GM15510 (cell line): ENCODE data around the gene KCNQ1.

Experiments used
- POLR2A ChIP-seq: IDR thresholded peaks from 3 replicates; pipeline ENCODE4 v1.6.1; 2011; ENCODE audit warnings: borderline replicate concordance; ENCODE audit not compliant: insufficient read length; ENCODE audit errors: extremely low read depth

The KCNQ1 gene

DNA sequence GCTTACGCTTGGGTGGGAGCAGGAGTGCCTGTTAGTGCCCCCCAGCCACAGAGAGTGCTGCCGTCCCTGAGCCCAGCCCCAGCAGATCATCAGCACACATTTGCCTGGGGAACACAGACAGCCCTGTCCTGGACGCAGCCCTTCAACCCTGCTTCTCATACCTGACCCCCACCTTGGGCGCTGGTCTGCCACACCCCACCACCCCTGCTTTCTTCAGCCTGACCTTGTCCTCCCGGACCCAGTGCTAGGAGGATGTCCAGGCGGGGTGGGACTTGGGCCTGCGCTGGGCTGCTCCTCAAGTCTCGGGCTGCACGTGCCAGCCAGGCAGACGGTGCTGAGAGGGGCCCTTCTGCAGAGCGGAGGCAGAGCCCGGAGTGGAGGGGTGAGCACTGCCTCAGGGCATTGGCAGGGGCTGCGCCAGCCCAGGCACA is 135.8 kb downstream of the KCNQ1 start:
- no peak for TF ChIP-seq POLR2A

DNA sequence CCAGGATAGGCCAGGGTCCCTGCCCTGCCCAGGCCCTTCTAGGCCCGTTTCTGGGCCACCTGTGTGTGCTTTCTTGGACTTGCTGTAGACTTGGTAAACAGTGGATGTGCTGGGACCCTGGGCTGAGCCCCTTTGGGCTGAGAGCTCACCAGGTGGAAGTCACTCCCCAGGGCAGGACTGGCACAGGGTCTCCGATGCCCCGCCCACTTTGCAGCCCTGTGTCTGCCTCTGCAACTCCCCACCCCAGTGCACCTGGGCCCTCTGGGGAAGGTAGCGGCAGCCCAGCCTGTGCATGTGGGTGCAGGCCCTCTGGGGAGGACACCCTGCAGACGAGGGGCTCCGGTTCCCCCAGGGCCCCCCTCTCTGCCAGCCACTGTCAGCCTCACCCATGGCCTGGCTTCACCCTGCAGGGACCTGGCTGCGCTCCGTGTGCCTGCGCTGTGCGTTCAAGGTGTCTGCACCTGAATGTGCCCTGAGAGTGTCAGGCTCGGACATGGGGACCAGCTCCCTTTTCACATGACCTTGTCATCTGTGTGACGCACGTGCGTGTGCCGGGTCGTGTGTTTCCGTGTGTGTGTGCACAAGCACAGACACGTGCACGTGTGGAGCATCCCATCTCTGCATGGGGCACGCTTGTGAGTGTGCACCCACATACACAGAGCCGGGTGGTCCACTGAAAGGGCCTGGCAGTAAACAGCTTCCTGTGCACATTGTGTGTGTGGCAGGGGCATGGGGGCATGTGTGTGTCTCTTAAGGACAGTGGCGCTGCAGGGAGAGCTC is 136.5 kb downstream of the KCNQ1 start:
- TF ChIP-seq POLR2A, result no peak

DNA sequence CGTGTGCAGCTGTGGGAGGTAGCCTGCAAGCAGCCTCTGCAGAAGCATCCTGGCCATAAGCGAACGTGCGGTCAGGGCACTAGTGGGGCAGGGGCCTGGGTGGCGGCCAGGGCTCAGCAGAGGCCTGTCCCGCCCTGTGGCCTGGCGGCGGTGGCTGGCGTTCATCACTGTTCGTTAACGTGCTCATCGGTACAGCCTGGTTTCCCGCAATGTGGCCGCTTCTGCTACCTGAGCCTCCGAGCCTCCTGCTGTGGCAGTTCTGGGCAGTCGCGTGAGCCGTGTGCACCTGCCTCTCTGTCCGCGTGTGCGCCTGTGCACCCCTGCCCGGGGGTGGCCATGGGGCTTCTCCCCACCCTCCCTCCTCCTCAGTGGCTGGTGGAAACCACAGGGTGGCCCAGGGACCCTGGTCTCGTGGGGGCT is 137.1 kb downstream of the KCNQ1 start:
- TF ChIP-seq POLR2A, result no peak

DNA sequence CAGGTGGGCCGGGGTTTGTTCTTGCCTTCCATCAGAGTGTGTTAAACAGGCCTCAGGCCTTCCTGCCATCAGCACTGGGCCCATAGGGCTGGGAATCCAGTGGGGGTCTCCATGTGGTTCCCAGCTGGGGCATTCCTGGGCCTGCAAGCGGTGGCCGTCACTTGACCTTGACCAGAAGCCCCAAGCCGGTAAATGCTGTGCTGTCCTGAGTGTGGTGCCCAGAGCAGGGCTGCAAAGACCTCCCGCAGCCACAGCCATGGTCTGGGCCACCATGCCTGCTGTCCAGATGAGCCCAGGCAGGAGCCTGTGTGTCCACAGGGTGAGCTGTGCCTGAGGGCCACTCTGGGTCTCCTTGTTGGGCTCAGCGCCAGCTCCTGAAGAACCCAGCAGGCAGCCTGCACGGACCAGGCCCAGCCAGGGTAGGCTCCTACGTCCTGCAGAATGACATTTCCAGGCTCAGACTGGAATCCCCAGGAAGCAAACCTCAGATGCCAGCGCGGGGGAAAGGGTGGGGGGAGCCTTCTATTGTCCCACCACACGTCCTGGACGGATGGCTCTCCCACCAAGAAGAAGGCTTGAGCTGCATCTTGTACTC is 137.6 kb downstream of the KCNQ1 start:
- TF ChIP-seq POLR2A, result no peak

DNA sequence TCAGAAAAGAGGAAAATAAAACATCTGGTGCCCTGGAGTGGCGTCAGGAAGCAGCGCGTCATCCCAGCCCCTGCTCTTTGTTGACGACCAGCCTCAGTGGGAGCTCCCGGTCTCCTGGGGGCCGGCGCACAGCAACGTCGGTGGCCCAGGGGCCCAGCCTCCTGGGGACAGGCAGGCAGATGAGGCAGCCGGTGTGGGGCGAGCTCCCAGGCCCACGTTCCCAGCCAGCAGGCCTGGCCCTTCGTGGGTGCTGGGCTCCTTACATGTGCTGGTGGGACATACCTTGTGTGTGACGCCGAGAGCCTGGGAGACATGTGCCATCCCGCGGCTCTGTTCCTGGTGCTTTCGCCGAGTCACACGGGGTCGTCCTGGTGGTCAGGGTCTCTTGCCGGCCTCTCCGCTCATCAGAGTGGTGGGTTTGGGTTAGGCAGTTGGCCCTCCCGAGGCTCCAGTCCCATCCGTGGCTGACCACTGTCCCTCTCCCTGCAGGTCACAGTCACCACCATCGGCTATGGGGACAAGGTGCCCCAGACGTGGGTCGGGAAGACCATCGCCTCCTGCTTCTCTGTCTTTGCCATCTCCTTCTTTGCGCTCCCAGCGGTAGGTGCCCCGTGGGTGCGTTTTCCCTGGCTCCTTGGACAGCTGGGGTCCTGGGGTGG is 138.3 kb downstream of the KCNQ1 start:
- no peak for TF ChIP-seq POLR2A

DNA sequence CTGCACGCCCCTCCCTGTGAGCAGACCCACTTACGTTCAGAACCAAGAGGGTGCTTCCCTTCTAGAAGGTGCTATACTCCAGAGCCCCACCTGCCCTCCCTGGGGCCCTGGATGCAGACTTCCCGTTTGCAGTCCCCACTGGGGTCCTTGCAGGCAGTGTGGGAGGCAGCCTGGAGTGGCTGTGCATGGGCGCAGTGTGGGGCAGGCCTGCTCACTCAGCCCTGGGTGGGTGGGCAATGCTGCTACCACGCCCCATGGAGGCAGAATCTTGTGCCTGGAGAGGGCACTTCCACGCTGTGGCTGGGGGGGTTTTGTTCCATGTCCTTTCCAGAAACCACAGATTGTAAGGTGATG is 138.8 kb downstream of the KCNQ1 start:
- no peak for TF ChIP-seq POLR2A

DNA sequence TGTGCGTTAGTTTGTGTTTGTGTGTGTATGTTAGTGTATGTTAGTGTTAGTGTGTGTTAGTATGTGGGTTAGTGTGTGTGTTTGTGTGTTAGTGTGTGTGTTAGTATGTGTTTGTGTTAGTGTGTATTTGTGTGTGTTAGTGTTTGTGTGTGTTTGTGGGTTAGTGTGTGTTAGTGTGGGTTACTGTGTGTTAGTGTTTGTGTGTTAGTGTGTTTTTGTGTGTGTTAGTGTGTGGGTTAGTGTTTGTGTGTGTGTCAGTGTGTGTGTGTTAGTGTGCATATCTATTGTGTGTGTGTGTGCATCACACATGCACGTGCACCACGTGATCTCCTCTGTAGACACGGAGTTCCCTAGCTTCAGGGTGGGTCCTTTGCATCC is 139.6 kb downstream of the KCNQ1 start:
- no peak for TF ChIP-seq POLR2A

DNA sequence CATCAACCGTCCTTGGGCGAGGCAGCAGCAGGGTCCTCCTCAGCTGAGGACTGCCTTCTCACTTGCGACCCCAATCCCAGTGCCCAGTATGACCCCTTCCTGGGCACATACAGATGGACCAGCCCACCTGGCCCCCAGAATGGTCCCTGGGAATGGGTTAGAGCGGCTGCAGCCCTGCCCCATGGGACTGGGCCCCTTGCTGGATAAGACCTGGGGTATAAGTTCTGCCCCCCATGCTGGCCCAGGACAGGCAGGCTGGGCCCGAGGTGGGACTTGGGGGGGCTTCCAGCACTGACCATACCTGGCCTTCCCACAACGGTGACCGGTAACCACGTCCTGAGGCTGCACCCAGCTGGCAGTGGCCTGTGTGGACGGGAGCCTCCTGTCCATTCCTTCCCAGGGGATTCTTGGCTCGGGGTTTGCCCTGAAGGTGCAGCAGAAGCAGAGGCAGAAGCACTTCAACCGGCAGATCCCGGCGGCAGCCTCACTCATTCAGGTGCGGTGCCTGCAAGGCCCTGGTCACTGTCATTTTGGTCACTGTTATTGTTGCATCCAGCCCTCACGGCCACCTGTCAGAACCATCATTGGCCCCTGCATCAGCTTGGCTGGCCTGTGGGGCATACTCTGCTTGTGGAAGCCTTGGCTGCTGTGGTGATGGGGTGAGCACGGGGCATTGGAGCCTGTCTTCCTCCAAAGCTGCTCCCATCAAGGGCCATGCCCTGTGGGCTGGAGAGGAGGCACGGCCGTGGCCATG is 140.2 kb downstream of the KCNQ1 start:
- TF ChIP-seq POLR2A, result no peak

DNA sequence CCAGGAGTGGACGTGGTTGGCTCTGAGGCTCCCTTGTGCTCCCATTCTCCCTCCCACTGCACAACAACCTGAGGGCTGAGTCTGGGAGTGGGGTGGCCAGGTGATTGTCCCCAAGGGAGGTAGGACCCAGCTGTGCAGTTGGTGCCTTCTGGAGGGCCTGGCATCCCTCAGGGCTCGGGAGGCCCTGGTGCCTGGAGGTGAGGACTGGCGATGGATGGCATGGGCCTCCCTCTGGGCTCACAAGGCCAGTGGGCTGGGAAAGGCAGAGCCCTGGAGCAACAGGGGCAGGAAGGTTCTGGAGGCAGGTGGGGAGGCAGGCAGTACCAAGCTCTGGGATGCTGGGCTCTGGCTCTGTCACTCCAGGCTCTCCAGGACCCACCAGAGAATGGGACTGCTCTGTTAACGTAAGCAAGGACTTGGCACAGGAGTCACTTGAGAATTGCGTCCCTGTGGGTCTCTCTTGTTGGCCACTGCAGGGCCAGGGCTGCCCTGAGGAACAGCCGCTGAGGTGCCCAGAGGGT is 140.8 kb downstream of the KCNQ1 start:
- TF ChIP-seq POLR2A, result no peak

DNA sequence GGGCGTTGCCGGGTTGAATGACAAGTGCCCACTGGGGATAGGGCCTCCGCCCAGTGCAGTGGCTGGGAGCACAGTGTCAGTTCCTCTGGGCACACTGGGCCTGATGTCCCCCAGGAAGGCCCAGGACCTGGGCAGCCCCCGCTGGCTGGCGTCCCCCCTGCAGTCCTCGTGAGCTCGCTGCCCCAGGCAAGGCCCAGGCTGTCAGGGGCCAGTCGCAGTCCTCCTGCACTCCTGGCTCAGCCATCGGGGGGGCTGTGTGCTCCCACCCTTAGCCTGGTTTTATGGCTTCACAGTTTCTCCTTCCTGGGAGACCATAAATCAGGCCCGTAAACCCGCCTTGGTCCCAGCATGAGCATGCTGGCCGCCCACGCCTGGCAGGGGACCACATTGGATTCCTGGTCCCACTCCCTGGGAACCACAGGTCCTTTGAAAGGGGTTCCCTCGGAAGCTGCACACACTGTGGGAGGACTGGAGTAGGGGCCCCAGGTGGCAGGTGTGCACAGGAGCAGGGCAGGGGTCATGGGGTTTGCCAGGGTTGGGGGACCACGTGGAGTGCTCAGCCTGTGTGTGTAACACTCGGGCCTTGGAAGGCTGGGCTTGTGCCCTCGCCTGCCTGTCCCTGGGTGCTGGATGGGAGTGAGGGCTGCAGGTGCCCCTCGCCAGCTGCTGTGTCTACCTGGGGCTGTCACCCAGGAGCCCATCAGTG is 141.4 kb downstream of the KCNQ1 start:
- TF ChIP-seq POLR2A, result no peak

DNA sequence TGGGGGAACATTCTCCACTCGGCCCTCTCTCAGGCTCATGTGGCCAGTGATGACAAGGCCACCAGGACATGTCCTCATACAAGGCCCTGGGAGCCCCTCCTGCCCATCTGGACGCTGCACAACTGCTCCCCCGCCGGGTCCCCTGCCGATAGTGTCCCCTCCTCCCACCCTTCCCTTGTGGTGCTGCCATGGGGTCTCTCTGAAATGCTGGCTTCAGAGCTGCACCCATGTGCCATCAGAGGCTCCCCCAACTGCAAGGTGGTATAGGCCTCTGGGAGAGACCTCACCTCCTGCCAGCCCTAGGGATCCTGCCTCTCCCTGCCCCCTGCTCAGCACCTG is 142.0 kb downstream of the KCNQ1 start:
- TF ChIP-seq POLR2A, result no peak

DNA sequence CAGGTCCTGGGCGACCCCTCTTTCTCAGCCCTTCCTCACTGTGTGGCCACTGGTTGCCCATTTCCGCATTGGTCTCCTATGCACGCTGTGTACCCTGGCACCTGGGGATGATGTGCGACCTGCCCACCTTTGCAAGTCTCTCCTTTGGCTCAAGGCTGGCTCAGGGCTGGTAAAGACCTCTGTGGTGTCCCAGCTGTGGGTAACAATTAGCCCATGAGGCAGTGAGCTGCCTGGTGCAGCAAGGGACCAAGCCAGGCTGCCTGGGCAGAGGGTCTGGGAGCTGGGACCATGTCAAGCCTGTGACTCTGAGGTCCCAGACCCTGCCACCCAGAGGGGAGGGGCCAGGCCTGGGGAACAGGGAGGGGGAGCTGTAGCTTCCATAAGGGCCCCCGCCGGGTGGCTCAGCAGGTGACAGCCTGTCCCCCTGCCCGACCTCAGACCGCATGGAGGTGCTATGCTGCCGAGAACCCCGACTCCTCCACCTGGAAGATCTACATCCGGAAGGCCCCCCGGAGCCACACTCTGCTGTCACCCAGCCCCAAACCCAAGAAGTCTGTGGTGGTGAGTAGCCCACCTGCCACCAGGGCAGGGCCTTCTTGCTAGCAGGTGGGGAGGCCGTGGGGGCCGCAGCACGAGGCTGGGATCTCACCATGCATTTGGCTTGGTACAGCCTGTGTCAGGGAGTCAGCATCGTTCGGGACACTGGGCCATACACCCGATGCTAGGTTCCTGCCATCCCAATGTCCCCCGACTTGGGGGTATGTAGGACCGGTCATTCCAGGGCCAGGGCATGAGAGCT is 142.5 kb downstream of the KCNQ1 start:
- TF ChIP-seq POLR2A, result no peak

DNA sequence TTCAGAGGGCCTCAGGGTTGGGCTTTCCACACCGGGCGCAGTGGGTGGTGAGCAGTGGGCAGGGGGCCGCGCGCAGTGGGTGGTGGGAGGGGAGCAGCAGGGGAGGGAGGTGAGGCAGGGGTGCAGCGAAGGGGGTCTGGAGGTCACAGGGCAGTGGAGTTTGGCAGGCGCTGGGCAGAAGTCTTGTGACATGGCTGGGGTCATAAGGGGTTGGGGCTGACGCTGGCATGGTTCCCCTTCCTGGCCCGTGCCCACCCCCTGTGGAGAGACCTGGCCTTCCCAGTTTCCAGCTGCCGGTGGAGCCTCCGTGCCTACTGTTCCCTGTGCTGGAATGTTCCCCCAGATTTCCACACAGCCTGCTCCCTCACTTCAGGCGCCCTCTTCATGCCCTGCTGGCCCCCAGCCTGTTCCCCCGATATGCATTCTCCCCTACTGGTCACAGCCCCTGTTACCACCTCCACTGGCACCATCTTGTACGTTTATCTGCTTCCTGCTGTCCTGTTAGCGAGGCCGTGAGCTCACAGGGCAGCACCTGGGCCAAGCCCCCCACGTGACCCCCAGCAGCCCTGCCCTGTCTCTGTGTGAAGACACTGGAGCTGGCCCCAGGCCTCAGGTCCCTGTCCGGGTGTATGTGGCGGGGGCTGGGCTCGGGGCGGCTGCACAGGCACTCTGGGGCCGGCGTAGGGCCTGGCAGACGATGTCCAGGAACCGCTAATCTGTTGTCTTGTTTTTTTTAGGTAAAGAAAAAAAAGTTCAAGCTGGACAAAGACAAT is 143.4 kb downstream of the KCNQ1 start:
- no peak for TF ChIP-seq POLR2A

DNA sequence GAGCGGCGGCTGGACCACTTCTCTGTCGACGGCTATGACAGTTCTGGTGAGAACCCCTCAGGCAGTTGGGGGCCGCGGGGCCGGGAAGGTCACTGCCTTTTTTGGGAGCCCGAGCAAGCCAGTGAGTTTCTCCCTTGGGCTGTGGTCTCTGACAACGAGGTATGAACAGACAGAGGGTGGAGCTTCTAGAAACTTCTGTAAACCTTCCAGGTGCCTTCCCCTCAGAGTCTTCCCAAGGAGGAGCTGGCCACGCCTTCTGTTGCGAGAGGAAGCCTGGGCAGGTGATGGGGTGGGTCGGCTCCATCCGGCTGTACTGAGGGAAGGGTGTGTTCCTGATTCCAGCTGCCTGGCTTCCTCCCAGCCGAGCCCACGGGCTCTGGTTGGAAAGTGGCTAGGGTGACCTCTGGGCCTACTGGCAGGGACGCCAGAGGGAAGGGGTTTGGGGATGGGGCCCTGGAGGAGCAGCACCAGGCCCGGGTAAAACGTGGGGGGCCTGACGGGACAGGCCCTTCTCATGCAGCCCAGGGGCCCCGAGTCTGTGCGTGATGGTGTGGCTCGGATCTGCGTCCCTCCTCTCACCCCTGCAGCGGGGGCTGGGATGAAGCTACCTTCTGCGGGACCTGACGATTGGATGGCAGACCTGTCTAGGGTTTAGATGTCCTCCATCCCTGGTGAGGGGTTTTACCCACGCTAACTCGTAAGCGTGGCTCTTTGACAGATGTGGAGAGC is 144.2 kb downstream of the KCNQ1 start:
- TF ChIP-seq POLR2A, result no peak
